Activated CD4-positive, alpha-beta T cell treated with anti-CD3 and anti-CD28 coated beads, Interleukin-2, amount 50 U/mL, for 16 hours (primary cell): ENCODE data around the gene RB1.
"Not testable (repeated sequence)": the region's sequence is repeated elsewhere in the genome, so short reads cannot be mapped to it uniquely, and the experiment has no call there.

Experiments used
- DNase-seq: peaks from one replicate; pipeline ENCODE4 v3.0.0-alpha.2; 2020

RB1 gene

GRCh38 chr13:48355524-48355923 lies 52.0 kb downstream of the RB1 start:
- DNase-seq = not testable (repeated sequence)

GRCh38 chr13:48356750-48357149 lies 53.2 kb downstream of the RB1 start:
- no peak for DNase-seq

GRCh38 chr13:48369988-48370387 lies 66.4 kb downstream of the RB1 start:
- no peak for DNase-seq

DNA sequence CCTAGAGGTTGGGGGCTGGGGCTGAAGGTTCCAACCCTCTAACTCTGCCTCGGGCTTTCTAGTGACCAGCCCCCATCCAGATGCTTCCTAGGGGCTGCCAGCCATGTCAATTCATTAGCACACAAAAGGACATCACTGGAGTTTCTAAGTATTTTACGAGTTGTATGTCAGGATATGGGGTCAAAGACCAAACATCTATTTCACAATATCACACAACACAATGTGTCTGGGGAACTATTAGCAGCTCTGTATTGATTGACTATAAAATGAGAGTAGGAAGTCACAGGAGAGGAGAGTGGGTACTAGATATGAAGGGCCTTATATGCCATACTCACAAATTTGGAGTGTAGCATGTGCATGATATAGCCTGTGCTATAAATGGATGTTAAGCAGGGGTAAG lies 67.3 kb downstream of the RB1 start:
- no peak for DNase-seq

GRCh38 chr13:48377857-48378256 lies 74.3 kb downstream of the RB1 start:
- peak; percentile 16 for DNase-seq

- DNase-seq = no peak
These were observed 77.0 kb downstream of the RB1 start for GRCh38 chr13:48380581-48380980.

- DNase-seq = no peak
These were observed 79.8 kb downstream of the RB1 start for GRCh38 chr13:48383384-48383783.

GRCh38 chr13:48386816-48387215 lies 83.3 kb downstream of the RB1 start:
- DNase-seq = no peak

GRCh38 chr13:48391257-48391656 lies 87.7 kb downstream of the RB1 start:
- DNase-seq = no peak

- DNase-seq = no peak
These were observed 89.6 kb downstream of the RB1 start for GRCh38 chr13:48393030-48393697.

- DNase-seq = no peak
These were observed 90.1 kb downstream of the RB1 start for GRCh38 chr13:48393698-48394085.

DNA sequence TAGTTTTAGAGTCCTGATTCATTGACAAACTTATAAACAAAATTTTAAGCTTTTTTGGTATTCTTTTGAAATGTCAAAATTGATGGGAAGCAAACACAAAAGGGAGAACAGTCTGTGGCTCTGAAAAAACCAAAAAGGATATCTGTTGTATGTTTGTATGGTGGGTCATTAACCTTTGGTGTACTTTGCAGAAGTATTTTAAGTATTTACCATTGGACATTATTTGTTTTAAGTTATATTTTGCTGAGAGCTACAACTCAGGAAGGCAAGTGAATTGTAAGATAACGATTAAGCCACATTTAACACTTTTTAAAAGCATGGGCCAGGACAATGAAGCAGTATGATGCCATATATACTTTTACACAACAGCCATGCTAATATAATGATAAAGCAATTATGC lies 94.2 kb downstream of the RB1 start:
- no peak for DNase-seq

- no peak for DNase-seq
These were observed 95.0 kb downstream of the RB1 start for GRCh38 chr13:48398450-48399095.

GRCh38 chr13:48400090-48400694 lies 96.6 kb downstream of the RB1 start:
- no peak for DNase-seq

- peak; percentile 54 for DNase-seq
These were observed 97.3 kb downstream of the RB1 start for GRCh38 chr13:48400850-48401291.

- peak; percentile 45 for DNase-seq
These were observed 97.9 kb downstream of the RB1 start for GRCh38 chr13:48401480-48401879.

DNA sequence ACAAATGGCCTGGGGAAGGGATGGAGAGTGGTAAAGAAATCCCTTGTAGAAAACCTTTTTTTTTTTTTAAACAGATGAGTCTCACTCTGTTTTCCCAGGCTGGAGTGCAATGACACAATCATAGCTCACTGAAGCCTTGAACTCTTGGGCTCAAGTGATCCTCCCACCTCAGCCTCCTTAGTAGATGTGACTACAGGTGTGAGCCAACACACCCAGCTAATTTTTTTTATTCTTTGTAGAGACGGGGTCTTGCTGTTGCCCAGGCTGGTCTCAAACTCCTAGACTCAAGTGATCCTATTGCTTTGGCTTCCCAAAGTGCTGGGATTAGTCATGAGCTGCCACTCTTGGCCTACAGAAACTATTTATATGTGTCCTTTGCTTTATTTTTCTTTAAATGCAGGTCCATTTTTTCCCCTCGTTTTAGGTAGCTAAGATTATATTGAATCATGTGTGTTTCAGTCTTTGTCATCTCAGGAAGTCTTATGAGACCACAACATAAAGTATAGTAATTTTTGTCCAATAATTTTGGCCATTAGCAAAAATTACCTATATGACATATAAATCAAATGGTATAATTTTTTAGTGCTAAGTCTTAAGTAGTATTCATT lies 98.9 kb downstream of the RB1 start:
- DNase-seq = peak; percentile 78

- peak; percentile 90 for DNase-seq
These were observed 99.6 kb downstream of the RB1 start for GRCh38 chr13:48403151-48403631.

DNA sequence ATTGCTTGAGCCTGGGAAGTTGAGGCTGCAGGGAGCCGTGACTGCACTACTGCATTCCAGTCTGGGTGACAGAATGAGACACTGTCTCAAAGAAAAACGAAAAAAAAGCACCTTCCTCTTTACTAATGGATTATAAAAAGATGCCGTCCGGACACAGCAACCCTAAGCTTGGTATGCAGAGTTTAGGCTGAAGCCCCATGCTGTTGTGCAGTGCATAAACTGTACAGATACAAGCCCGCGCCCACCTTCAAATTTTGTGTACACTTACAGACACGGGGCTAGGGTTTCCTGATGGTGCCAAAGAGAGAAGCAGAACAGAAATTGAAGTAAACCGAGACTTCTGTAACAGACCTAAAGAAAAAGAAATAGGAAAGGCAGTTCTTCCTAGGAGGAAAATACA lies 100.4 kb downstream of the RB1 start:
- no peak for DNase-seq

DNA sequence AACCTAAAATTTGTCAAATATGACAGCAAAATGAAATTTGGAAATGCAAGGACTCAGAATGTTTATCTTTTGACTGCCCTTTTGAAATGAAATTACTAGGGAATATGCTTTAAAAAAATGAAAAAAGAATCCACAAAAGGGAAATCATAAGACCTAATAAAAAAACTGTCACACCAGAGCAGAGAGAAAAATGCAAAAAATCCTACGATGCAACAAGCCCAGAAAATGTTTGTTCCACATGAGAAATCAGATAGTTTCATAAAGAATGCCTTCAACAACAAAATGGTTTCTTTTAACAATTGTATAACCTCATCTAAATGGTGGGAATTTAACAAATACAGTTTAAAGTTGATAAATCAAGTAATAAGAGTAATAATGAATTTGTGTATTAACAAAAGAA lies 101.4 kb downstream of the RB1 start:
- no peak for DNase-seq

DNA sequence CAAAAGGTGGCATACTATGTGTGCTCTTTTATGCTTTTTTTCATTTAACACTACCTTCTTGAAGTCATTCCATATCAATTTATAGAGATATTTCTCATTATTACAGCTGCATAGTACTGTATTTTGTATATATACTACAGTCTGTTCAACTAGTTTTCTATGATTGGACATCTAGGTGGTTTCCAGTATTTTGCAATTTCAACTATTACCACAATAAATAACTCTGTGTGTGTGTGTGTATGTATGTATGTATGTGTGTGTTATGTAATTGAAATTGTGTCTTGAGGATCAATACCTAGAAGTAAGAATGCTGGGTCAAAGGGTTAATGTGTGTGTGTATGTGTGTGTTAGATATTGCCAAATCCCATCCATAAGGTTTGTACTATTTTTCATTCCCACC lies 102.3 kb downstream of the RB1 start:
- no peak for DNase-seq

- no peak for DNase-seq
These were observed 106.6 kb downstream of the RB1 start for GRCh38 chr13:48410199-48410598.

DNA sequence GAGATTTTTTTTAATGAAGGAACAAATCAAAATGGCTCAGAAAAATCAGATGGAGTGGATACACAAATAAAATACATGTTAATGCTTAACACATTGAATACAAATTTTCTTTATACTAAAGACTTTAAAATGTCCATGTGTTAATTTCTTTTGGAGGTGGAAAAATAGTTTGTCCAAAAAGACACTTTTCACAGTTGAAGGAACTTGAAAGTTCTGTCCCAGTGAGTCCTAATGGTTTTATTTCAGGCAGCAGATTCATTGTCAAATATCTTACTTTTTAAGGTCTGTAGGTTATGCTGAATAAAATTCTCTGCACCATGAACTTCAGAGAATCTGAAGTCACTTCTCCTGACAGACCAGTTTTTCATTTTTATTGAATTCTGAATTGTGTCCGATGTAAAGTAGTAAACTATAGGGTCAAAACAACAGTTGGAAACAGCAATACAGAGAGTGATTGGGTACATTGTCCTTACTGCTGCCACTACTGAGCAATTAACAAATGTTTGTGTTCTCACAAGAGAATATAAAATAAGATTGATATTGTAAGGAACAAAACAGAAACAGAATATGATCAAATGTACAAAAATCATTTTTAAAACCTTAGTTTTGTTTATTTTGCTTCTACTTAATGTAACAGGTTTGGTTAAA lies 107.7 kb downstream of the RB1 start:
- no peak for DNase-seq
